GM12891 (cell line): ENCODE results near the gene PLD3. TPM values are rescaled to one million over a fixed set of nuclear protein-coding genes. Genes with fewer than 3 reads are reported as not detected.

Experiments
- DNase-seq: peaks from one replicate; pipeline ENCODE4 v3.0.0; 2011; ENCODE audit warnings: low spot score; ENCODE audit not compliant: insufficient read length
- FAIRE-seq: peaks from 2 replicates; lab custom pipeline; 2011; peaks lifted over from hg19 to GRCh38; lab: Jason Lieb, UNC
- PAX5 ChIP-seq: IDR thresholded peaks from 2 replicates; pipeline ENCODE4 v1.6.1; 2011; ENCODE audit warnings: low read length, moderate library complexity, mild to moderate bottlenecking; ENCODE audit not compliant: insufficient read depth, severe bottlenecking
- POLR2A ChIP-seq: IDR thresholded peaks from 2 replicates; pipeline ENCODE4 v1.6.1; 2011; ENCODE audit warnings: low read depth, low read length, control low read depth
- POLR2AphosphoS5 ChIP-seq: IDR thresholded peaks from 2 replicates; pipeline ENCODE4 v1.6.1; 2011; ENCODE audit warnings: low read depth, low read length, control low read depth
- POU2F2 ChIP-seq: IDR thresholded peaks from 2 replicates; pipeline ENCODE4 v1.6.1; 2011; ENCODE audit warnings: low read depth, mild to moderate bottlenecking, control low read depth, low read length, moderate library complexity
- SPI1 ChIP-seq: IDR thresholded peaks from 2 replicates; pipeline ENCODE4 v1.6.1; 2011; ENCODE audit warnings: low read depth, low read length, control low read depth
- TAF1 ChIP-seq: IDR thresholded peaks from 2 replicates; pipeline ENCODE4 v1.6.1; 2011; ENCODE audit warnings: low read depth, low read length, control low read depth
- polyA plus RNA-seq: library from polyadenylated mRNA; unstranded; fragments of >200 nt; gene quantifications from one replicate; pipeline ENCODE4 v1.2.1, GENCODE V29; 2012; ENCODE audit warnings: low read depth, missing spikeins, inconsistent platforms; ENCODE audit not compliant: missing spikeins

PLD3 gene
- 106 TPM for polyA plus RNA-seq

GRCh38 chr19:40348125-40348913 is at the start of gene PLD3, which contains the start of gene C19orf47:
TSS of gene PLD3 (plus strand) at chr19:40348695. CDS start at chr19:40366484, 17,789 bp downstream.
TSS of gene C19orf47 (minus strand) at chr19:40348397. CDS start at chr19:40341857, 6,540 bp downstream.
- peak; percentile 100 for DNase-seq
- peak; percentile 100 for FAIRE-seq
- TF ChIP-seq POLR2A (peak; percentile 84), SPI1 (no peak), POLR2AphosphoS5 (peak; percentile 89), TAF1 (peak; percentile 32; the same call in 1 of the 2 replicates)

- no peak for DNase-seq
- TF ChIP-seq POLR2A (no peak), POLR2AphosphoS5 (no peak), SPI1 (no peak), TAF1 (no peak), PAX5 (no peak), POU2F2 (no peak)
- no peak for FAIRE-seq
These were observed 47.8 kb upstream of the PLD3 start for GRCh38 chr19:40300668-40301067.

- FAIRE-seq (no peak), DNase-seq (no peak)
- TF ChIP-seq PAX5: no peak
These were observed 46.1 kb upstream of the PLD3 start for GRCh38 chr19:40302224-40303011.

GRCh38 chr19:40303765-40304164 is 44.7 kb upstream of the PLD3 start:
- no peak for DNase-seq
- no peak for TF ChIP-seq PAX5
- TF ChIP-seq POLR2AphosphoS5: no peak
- TF ChIP-seq POLR2A: no peak
- no peak for TF ChIP-seq TAF1
- no peak for TF ChIP-seq POU2F2
- no peak for TF ChIP-seq SPI1
- no peak for FAIRE-seq

GRCh38 chr19:40304306-40304705 is 44.2 kb upstream of the PLD3 start:
- DNase-seq: no peak
- FAIRE-seq: no peak
- TF ChIP-seq TAF1 (no peak), SPI1 (no peak), POU2F2 (no peak), PAX5 (no peak), POLR2AphosphoS5 (no peak), POLR2A (no peak)

GRCh38 chr19:40305403-40305802 is 43.1 kb upstream of the PLD3 start:
- TF ChIP-seq TAF1: no peak
- no peak for TF ChIP-seq SPI1
- no peak for TF ChIP-seq PAX5
- no peak for TF ChIP-seq POLR2AphosphoS5
- TF ChIP-seq POLR2A: no peak
- no peak for TF ChIP-seq POU2F2
- FAIRE-seq (peak; percentile 89), DNase-seq (peak; percentile 75)

GRCh38 chr19:40309666-40310065 is 38.8 kb upstream of the PLD3 start:
- no peak for DNase-seq
- no peak for TF ChIP-seq PAX5
- FAIRE-seq: no peak

GRCh38 chr19:40312533-40312932 is 36.0 kb upstream of the PLD3 start:
- no peak for FAIRE-seq
- no peak for TF ChIP-seq SPI1
- no peak for TF ChIP-seq POLR2A
- no peak for TF ChIP-seq PAX5
- no peak for TF ChIP-seq POU2F2
- TF ChIP-seq POLR2AphosphoS5: no peak
- no peak for TF ChIP-seq TAF1
- DNase-seq: no peak

- FAIRE-seq (no peak), DNase-seq (no peak)
- no peak for TF ChIP-seq POU2F2
- TF ChIP-seq POLR2A: no peak
- no peak for TF ChIP-seq SPI1
- TF ChIP-seq TAF1: no peak
- TF ChIP-seq POLR2AphosphoS5: no peak
- no peak for TF ChIP-seq PAX5
These were observed 35.1 kb upstream of the PLD3 start for GRCh38 chr19:40313229-40313983.

GRCh38 chr19:40314656-40315055 is 33.8 kb upstream of the PLD3 start:
- DNase-seq: no peak
- TF ChIP-seq SPI1 (no peak), POLR2AphosphoS5 (no peak), POU2F2 (no peak), POLR2A (no peak), PAX5 (no peak), TAF1 (no peak)

More at GRCh38 chr19:40314656-40315055, 33.8 kb upstream of the PLD3 start:
- no peak for FAIRE-seq
